T-cell (primary cell): ENCODE results near the gene LMX1B. TPM values are rescaled to one million over a fixed set of nuclear protein-coding genes. Genes with fewer than 3 reads are reported as not detected.

Experiments used
- ATAC-seq, 4 experiments: fragments of 200-7000 bp in 3 of 4; fragments of 150-1000 bp in 1 of 4; cut with Tn5 transposase; replicated peaks in 1 of 4; 1 replicate in 3 of 4; 2 replicates in 1 of 4; pipeline ENCODE4 v1.10.0; 2021; ENCODE audit warnings: moderate library complexity in 3 of 4, mild to moderate bottlenecking in 2 of 4, moderate number of reproducible peaks in 1 of 4
- CTCF ChIA-PET, 2 donors: fragments of 300-600 bp; sonication (Branson Sonifier 250); formaldehyde crosslinking; loops; one replicate each; lab custom pipeline; 2022; ENCODE audit warnings: antibody characterized with exemption in 2 of 2; lab: Charles Lee
- POLR2A ChIA-PET, 2 donors: fragments of 300-600 bp; sonication (Branson Sonifier 250); formaldehyde crosslinking; loops; one replicate each; lab custom pipeline; 2022; ENCODE audit warnings: antibody characterized with exemption in 2 of 2; lab: Charles Lee
- DNase-seq, 35 experiments: peaks; one replicate each; pipeline versions ENCODE4 v3.0.0 to v3.0.0-alpha.2; 2013 to 2023
- H3K27ac ChIP-seq: one replicate; pipeline ENCODE4 v1.5.1; 2013; ENCODE audit warnings: low read length
- H3K27me3 ChIP-seq, 2 experiments: replicated peaks in 1 of 2; 1 replicate in 1 of 2; 2 replicates in 1 of 2; pipeline versions ENCODE4 v1.6.1 to v1.7.0; 2013; ENCODE audit warnings: low read length in 1 of 2, mixed read lengths in 1 of 2; ENCODE audit not compliant: control insufficient read depth in 2 of 2, insufficient read depth in 2 of 2; ENCODE audit errors: extremely low read depth in 1 of 2
- H3K36me3 ChIP-seq, 2 donors: 1 replicate in 1 of 2; 2 replicates in 1 of 2; pipeline versions ENCODE4 v1.6.1 to v1.7.0; 2013; ENCODE audit warnings: low read length in 1 of 2; ENCODE audit not compliant: control insufficient read depth in 2 of 2, insufficient read depth in 1 of 2; ENCODE audit errors: extremely low read depth in 1 of 2
- H3K4me1 ChIP-seq, 2 experiments: 1 replicate in 1 of 2; 2 replicates in 1 of 2; pipeline versions ENCODE4 v1.6.1 to v1.7.0; 2013; ENCODE audit warnings: low read length in 2 of 2, mixed read lengths in 1 of 2; ENCODE audit not compliant: insufficient read depth in 2 of 2, control insufficient read depth in 1 of 2; ENCODE audit errors: extremely low read depth in 1 of 2
- H3K4me3 ChIP-seq, 2 donors: 1 replicate in 1 of 2; 2 replicates in 1 of 2; pipeline versions ENCODE4 v1.5.1 to v1.7.0; 2013; ENCODE audit warnings: mild to moderate bottlenecking in 2 of 2, low read length in 1 of 2, moderate library complexity in 1 of 2; ENCODE audit not compliant: control insufficient read depth in 1 of 2; ENCODE audit errors: extremely low read depth in 1 of 2
- H3K9me3 ChIP-seq: 2 replicates; pipeline ENCODE4 v1.7.0; 2013
- H3K27ac Mint-ChIP-seq, 2 donors: one replicate each; pipeline ENCODE4 v1.8.0; 2020 to 2021; ENCODE audit warnings: mild to moderate bottlenecking in 2 of 2, mixed read lengths in 2 of 2
- H3K27me3 Mint-ChIP-seq, 2 donors: one replicate each; pipeline ENCODE4 v1.8.0; 2021 to 2022; ENCODE audit warnings: mixed read lengths in 2 of 2
- H3K36me3 Mint-ChIP-seq: one replicate; pipeline ENCODE4 v1.8.0; 2021; ENCODE audit warnings: mixed read lengths
- H3K4me1 Mint-ChIP-seq, 3 donors: one replicate each; pipeline ENCODE4 v1.8.0; 2020 to 2022; ENCODE audit warnings: mixed read lengths in 3 of 3, mild to moderate bottlenecking in 1 of 3
- H3K4me3 Mint-ChIP-seq, 3 donors: one replicate each; pipeline ENCODE4 v1.8.0; 2020 to 2022; ENCODE audit warnings: mild to moderate bottlenecking in 3 of 3, mixed read lengths in 3 of 3, moderate library complexity in 3 of 3
- H3K9me3 Mint-ChIP-seq, 3 donors: one replicate each; pipeline ENCODE4 v1.8.0; 2020 to 2022; ENCODE audit warnings: mixed read lengths in 3 of 3
- WGBS: methylation state at CpG from one replicate; pipeline ENCODE4 v1.1.5; 2013; ENCODE audit warnings: missing lambda C conversion rate; ENCODE audit not compliant: insufficient coverage; 5-methylcytosine and 5-hydroxymethylcytosine counted together
- total RNA-seq, 35 experiments: library from RNA in 6 of 35; stranded (reverse) in 6 of 35; fragments of 120-200 nt in 1 of 35; gene quantifications; one replicate each; pipeline versions ENCODE4 v1.2.1 to v1.2.4 and lab custom pipeline; 2013 to 2026

The LMX1B gene
- total RNA-seq, 5 donors from 2014 or later (not counting 1 experiment from before 2014, with no cell fraction given) = not detected

DNA sequence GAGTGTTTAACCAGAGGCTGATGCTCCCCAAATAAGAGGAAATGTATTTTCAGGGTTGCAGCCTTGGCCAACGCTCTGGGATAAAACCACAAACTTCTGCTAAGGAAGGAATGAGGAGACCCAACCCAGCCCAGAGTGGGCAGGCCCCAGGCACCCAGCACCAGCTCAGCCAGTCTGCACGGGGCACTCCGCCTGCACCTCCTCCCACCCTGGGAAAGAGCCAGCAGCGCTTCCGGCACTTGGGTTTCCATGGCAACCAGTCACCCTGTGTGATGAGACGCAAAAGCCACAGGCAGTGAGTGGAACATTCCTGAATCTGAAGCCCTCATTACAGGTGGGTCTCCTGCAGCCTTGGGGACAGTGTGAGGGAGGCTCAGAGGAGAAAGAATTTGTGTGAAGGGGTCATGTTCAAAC, 105.9 kb downstream of the LMX1B start:
- no peaks in the 10 kb centered on the region for H3K9me3 Mint-ChIP-seq
- Histone ChIP-seq H3K27ac (peak overlapping the region; percentile 99), H3K9me3 (no peaks in the 10 kb centered on the region), H3K36me3 (no peaks in the 10 kb centered on the region), H3K27me3 (no peaks in the 10 kb centered on the region), H3K4me1 (peaks cover 27 to 50% of the 10 kb centered on the region in 2 experiments), H3K4me3 (peak overlapping the region in 1 of 2 donors; percentile 48)
- WGBS = 0% methylated on average over 3 of the region's 6 CpGs
- peak; percentile 46 to 73 (median 51) for ATAC-seq
- no peaks in the 10 kb centered on the region for H3K27me3 Mint-ChIP-seq
- peak overlapping the region; percentile 47 to 87 (median 58) for H3K4me3 Mint-ChIP-seq
- no peaks in the 10 kb centered on the region for H3K36me3 Mint-ChIP-seq
- DNase-seq = peak; percentile 68 to 95 (median 88)
- peaks cover 40 to 53% (median 49%) of the 10 kb centered on the region in 3 donors for H3K4me1 Mint-ChIP-seq
- peak overlapping the region; percentile 96 to 97 for H3K27ac Mint-ChIP-seq
- CTCF ChIA-PET = interaction anchor here in 1 of 2 donors (0.7 to 3.2 kb wide), 3 partner anchors 13 to 62 kb away, joined by 3 to 29 read pairs (median 4); no protein-coding TSS in a partner anchor
- POLR2A ChIA-PET = interaction anchor here (0.7 to 0.8 kb wide), 2 partner anchors 9 to 724 kb away, joined by 4 to 8 read pairs; no protein-coding TSS in a partner anchor

GRCh38 chr9:126720036-126720435, 106.3 kb downstream of the LMX1B start:
- Histone ChIP-seq H3K4me1 (peaks cover 27 to 50% of the 10 kb centered on the region in 2 experiments), H3K36me3 (no peaks in the 10 kb centered on the region), H3K9me3 (no peaks in the 10 kb centered on the region), H3K27ac (peak overlapping the region; percentile 99), H3K27me3 (no peaks in the 10 kb centered on the region), H3K4me3 (peak overlapping the region in 1 of 2 donors; percentile 48)
- no peaks in the 10 kb centered on the region for H3K9me3 Mint-ChIP-seq
- peak overlapping the region; percentile 96 to 97 for H3K27ac Mint-ChIP-seq
- POLR2A ChIA-PET = interaction anchor here in 1 of 2 donors (0.8 kb wide), 1 partner anchor 9 kb away, joined by 4 read pairs; no protein-coding TSS in a partner anchor
- H3K4me3 Mint-ChIP-seq = peak overlapping the region; percentile 47 to 87 (median 58)
- CTCF ChIA-PET = interaction anchor here (0.6 to 3.2 kb wide), 3 partner anchors 13 to 62 kb away, joined by 4 to 29 read pairs (median 13); no protein-coding TSS in a partner anchor
- no peaks in the 10 kb centered on the region for H3K36me3 Mint-ChIP-seq
- ATAC-seq (no peak), DNase-seq (no peak)
- WGBS = 50% methylated on average over 5 of the region's 5 CpGs
- H3K4me1 Mint-ChIP-seq = peaks cover 40 to 53% (median 49%) of the 10 kb centered on the region in 3 donors
- no peaks in the 10 kb centered on the region for H3K27me3 Mint-ChIP-seq

- no peaks in the 10 kb centered on the region for H3K36me3 Mint-ChIP-seq
- H3K4me3 ChIP-seq = peak overlapping the region in 1 of 2 donors; percentile 47
- DNase-seq (peak in 1 of 35 experiments; percentile 36), ATAC-seq (no peak)
- H3K27me3 ChIP-seq = no peaks in the 10 kb centered on the region
- peak overlapping the region; percentile 99 for H3K27ac ChIP-seq
- no peaks in the 10 kb centered on the region for H3K9me3 Mint-ChIP-seq
- ChIA-PET POLR2A (interaction anchor here in 1 of 2 donors (0.6 kb wide), 1 partner anchor 193 kb away, joined by 6 read pairs; no protein-coding TSS in a partner anchor), CTCF (interaction anchor here (0.6 to 3.2 kb wide), 3 partner anchors 14 to 57 kb away, joined by 4 to 29 read pairs (median 13); no protein-coding TSS in a partner anchor)
- peak overlapping the region; percentile 80 to 87 (median 81) for H3K4me3 Mint-ChIP-seq
- H3K4me1 ChIP-seq = peaks cover 27 to 50% of the 10 kb centered on the region in 2 experiments
- H3K36me3 ChIP-seq = no peaks in the 10 kb centered on the region
- H3K27ac Mint-ChIP-seq = peak overlapping the region; percentile 97
- no peaks in the 10 kb centered on the region for H3K27me3 Mint-ChIP-seq
- H3K4me1 Mint-ChIP-seq = peaks cover 40 to 53% (median 46%) of the 10 kb centered on the region in 3 donors
- H3K9me3 ChIP-seq = no peaks in the 10 kb centered on the region
- WGBS = 79% methylated on average over 13 of the region's 19 CpGs
Measured at GRCh38 chr9:126720661-126721563, 107.2 kb downstream of the LMX1B start.

DNA sequence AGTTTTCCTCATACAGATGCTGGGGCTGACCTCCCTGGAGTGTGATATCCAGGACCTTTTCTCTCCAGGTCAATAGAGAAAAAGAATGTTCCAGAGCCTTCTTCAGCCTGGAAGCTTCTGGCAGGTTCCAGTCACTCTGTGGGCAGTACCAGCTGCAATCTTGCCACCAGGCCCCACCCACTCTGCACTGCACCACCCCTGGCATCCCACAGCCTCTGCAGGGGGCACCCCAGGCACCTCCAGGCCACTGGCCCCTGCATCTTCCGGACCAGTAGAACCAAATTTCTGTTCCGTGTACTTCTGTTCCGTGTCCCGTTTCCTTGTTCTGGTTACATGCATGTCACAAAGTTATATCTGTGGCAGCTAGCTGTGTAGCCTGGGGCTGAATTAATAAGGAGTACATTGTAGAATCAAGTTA, 107.8 kb downstream of the LMX1B start:
- DNase-seq (peak in 4 of 35 experiments; percentile 10 to 39 (median 25)), ATAC-seq (no peak)
- H3K4me3 Mint-ChIP-seq = peak overlapping the region; percentile 80 to 87 (median 81)
- Histone ChIP-seq H3K4me1 (peaks cover 27 to 50% of the 10 kb centered on the region in 2 experiments), H3K9me3 (no peaks in the 10 kb centered on the region), H3K36me3 (no peaks in the 10 kb centered on the region), H3K27me3 (no peaks in the 10 kb centered on the region), H3K27ac (peak overlapping the region; percentile 99), H3K4me3 (peak overlapping the region in 1 of 2 donors; percentile 38)
- no peaks in the 10 kb centered on the region for H3K36me3 Mint-ChIP-seq
- H3K27ac Mint-ChIP-seq = peak overlapping the region; percentile 97
- ChIA-PET CTCF (interaction anchor here in 1 of 2 donors (0.6 to 3.2 kb wide), 2 partner anchors 15 to 26 kb away, joined by 4 to 29 read pairs; no protein-coding TSS in a partner anchor), POLR2A (interaction anchor here in 1 of 2 donors (0.6 kb wide), 1 partner anchor 192 kb away, joined by 6 read pairs; no protein-coding TSS in a partner anchor)
- 94% methylated on average over 3 of the region's 4 CpGs for WGBS
- H3K4me1 Mint-ChIP-seq = peaks cover 40 to 53% (median 45%) of the 10 kb centered on the region in 3 donors
- no peaks in the 10 kb centered on the region for H3K9me3 Mint-ChIP-seq
- no peaks in the 10 kb centered on the region for H3K27me3 Mint-ChIP-seq

DNA sequence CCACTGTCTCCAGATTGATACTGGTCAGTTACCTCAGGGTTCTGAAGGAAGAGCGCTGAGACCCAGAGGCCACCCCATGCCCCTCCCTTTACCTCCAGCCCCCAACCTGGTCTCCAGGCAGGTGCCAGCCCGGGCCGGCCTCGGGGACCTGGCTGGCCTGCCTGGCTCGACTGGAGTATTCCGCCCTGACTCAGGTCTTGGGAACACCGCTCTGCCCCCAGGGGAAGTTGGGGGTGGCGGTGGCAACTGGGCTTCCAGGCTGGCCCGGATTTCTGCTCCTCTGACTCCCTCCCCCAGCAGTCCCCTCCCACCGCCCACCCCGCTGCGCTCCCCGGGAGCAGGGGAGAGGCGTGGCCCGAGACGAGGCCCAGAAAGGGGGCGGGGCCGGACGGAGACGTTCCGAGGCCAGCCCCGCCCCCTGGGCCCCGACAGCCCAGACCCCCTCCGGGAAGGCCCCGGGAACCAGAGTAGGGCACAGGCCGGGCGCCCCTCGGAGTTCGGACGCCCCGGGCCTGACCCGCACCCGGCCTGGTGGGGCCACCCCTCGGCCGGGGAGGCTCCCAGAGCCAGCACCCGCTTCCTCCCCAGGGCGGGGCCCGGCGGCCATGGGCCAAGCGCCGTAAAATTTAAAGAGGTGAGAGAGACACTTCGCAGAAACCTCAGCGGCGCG, 108.7 kb downstream of the LMX1B start:
- Mint-ChIP-seq H3K27me3 (no peaks in the 10 kb centered on the region), H3K4me3 (peak overlapping the region; percentile 80 to 87 (median 86)), H3K9me3 (no peaks in the 10 kb centered on the region), H3K36me3 (no peaks in the 10 kb centered on the region), H3K4me1 (peaks cover 40 to 53% (median 45%) of the 10 kb centered on the region in 3 donors), H3K27ac (peak overlapping the region; percentile 97)
- WGBS = under 1% methylated on average over 34 of the region's 45 CpGs
- ATAC-seq (peak; percentile 69 to 82 (median 70)), DNase-seq (peak; percentile 57 to 92 (median 76))
- no peaks in the 10 kb centered on the region for H3K9me3 ChIP-seq
- no peaks in the 10 kb centered on the region for H3K36me3 ChIP-seq
- peak overlapping the region; percentile 99 for H3K27ac ChIP-seq
- no peaks in the 10 kb centered on the region for H3K27me3 ChIP-seq
- peak overlapping the region; percentile 73 to 92 for H3K4me3 ChIP-seq
- H3K4me1 ChIP-seq = peaks cover 27 to 50% of the 10 kb centered on the region in 2 experiments
- POLR2A ChIA-PET = no interaction called here
- CTCF ChIA-PET = no interaction called here
